ENCODE data around the gene RFC1. TPM values are rescaled to one million over a fixed set of nuclear protein-coding genes. Genes with fewer than 3 reads are reported as not detected.

Gene RFC1
- total and polyA plus RNA-seq, 2 of the 4 experiments (the other 2 are of a cell fraction), result 18.4 to 49.3 TPM

DNA sequence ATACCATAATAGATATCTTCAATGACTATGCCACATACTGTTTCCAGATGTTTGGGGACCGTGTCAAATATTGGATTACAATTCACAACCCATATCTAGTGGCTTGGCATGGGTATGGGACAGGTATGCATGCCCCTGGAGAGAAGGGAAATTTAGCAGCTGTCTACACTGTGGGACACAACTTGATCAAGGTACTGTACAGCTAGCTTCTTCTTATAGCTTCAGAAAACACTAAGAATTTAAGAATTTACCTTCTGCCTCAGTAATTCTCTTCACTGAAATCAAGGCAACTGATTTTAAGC is 41.4 kb upstream of the RFC1 start:
- Histone ChIP-seq H3K9me3 (ENCODE audit: control insufficient read depth, insufficient read depth, low read length) (no peaks in the 10 kb centered on the region), H3K4me3 (ENCODE audit: insufficient read depth, low read depth, low read length) (no peak overlapping the region), H4K8ac (ENCODE audit: low read depth in 2 of 2, low read length in 2 of 2) (no peak overlapping the region), H2BK20ac (ENCODE audit: low read depth, low read length) (no peak overlapping the region), H3K36me3 (ENCODE audit: control insufficient read depth, insufficient read depth, low read length) (no peaks in the 10 kb centered on the region), H3K9ac (ENCODE audit: low read depth, low read length) (no peak overlapping the region), H3K79me1 (ENCODE audit: low read depth in 1 of 2, low read length in 2 of 2) (no peaks in the 10 kb centered on the region), H2AFZ (replicated peaks; ENCODE audit: low read length, poor library complexity) (no peak overlapping the region), H2AK9ac (replicated peaks; ENCODE audit: low read depth, low read length, poor library complexity) (no peak overlapping the region), H2BK15ac (ENCODE audit: low read depth, low read length) (no peak overlapping the region), H2BK5ac (ENCODE audit: low read depth, low read length, poor library complexity, severe bottlenecking) (no peak overlapping the region), H3K14ac (replicated peaks; ENCODE audit: low read depth, low read length) (no peak overlapping the region), H2BK120ac (ENCODE audit: low read depth, low read length) (no peak overlapping the region), H3K18ac (ENCODE audit: low read depth, low read length) (no peak overlapping the region), H3K4ac (ENCODE audit: low read depth, low read length) (no peak overlapping the region), H3K27ac (ENCODE audit: insufficient read depth, low read length) (no peak overlapping the region), H2AK5ac (ENCODE audit: low read depth, low read length) (no peak overlapping the region), H3K23ac (ENCODE audit: low read depth, low read length) (no peak overlapping the region), H3K56ac (ENCODE audit: extremely low read depth, insufficient read depth, low read length) (no peak overlapping the region), H3K9me1 (ENCODE audit: insufficient read depth, low read length) (no peaks in the 10 kb centered on the region), H3K4me2 (ENCODE audit: low read depth, low read length) (no peak overlapping the region), H3K4me1 (ENCODE audit: control insufficient read depth, insufficient read depth, low read length) (no peaks in the 10 kb centered on the region), H4K91ac (ENCODE audit: insufficient read depth, low read depth, low read length) (no peak overlapping the region), H3K27me3 (ENCODE audit: control insufficient read depth, insufficient read depth, low read length) (peaks cover 6% of the 10 kb centered on the region; the same call in 1 of the 2 replicates), H4K20me1 (ENCODE audit: insufficient read depth, low read length) (no peaks in the 10 kb centered on the region), H4K5ac (ENCODE audit: low read depth, low read length) (no peak overlapping the region)
- POLR2A ChIA-PET (ENCODE audit: unreplicated experiment), result no interaction called here
- ATAC-seq (ENCODE audit: low read depth), result no peak
- no CpG with 5 or more reads among the region's 1 CpG for WGBS, 2 experiments (ENCODE audit: extremely low coverage in 2 of 2, insufficient read length in 1 of 2)
- intact Hi-C loops (cut with micrococcal nuclease), result no loop called here
- no peak for DNase-seq
- CTCF ChIA-PET, result interaction anchor here (0.6 kb wide), 1 partner anchor 11 kb away, joined by 5 read pairs; no protein-coding TSS in a partner anchor
- in situ Hi-C loops (cut with MboI; ENCODE audit: low sequenced_read_pairs), result no loop called here
- TF ChIP-seq NFE2L2 (IDR thresholded peaks at IDR 0.05; ENCODE audit: low read depth, low read length), result no peak
- TF ChIP-seq CHD1 (IDR thresholded peaks at IDR 0.05; ENCODE audit: low read depth, low read length), result no peak
- no peak for TF ChIP-seq POLR2A (IDR thresholded peaks at IDR 0.05; ENCODE audit: low read depth, low read length)
- TF ChIP-seq, protein P1, sequence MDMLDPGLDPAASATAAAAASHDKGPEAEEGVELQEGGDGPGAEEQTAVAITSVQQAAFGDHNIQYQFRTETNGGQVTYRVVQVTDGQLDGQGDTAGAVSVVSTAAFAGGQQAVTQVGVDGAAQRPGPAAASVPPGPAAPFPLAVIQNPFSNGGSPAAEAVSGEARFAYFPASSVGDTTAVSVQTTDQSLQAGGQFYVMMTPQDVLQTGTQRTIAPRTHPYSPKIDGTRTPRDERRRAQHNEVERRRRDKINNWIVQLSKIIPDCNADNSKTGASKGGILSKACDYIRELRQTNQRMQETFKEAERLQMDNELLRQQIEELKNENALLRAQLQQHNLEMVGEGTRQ (IDR thresholded peaks at IDR 0.05; ENCODE audit: low read depth, low read length), result no peak
- no peak for TF ChIP-seq RAD21 (IDR thresholded peaks at IDR 0.05; ENCODE audit: low read length)
- BruUV-seq (replicated peaks), result no TSS peak
- dilution Hi-C loops (cut with HindIII; ENCODE audit: low sequenced_read_pairs, unreplicated experiment), result no loop called here

Data from IMR-90 (cell line).